Pericardium fibroblast (primary cell): ENCODE results near the gene MTARC1. TPM values are rescaled to one million over a fixed set of nuclear protein-coding genes. Genes with fewer than 3 reads are reported as not detected.

Source experiments
- total RNA-seq: library from RNA; depleted of rRNA; stranded (reverse); fragments of >200 nt; gene quantifications from 2 replicates; pipeline ENCODE4 v1.2.3, GENCODE V29; 2015

Gene MTARC1
- under 0.01 and 0.12 TPM in 2 replicates for total RNA-seq

DNA sequence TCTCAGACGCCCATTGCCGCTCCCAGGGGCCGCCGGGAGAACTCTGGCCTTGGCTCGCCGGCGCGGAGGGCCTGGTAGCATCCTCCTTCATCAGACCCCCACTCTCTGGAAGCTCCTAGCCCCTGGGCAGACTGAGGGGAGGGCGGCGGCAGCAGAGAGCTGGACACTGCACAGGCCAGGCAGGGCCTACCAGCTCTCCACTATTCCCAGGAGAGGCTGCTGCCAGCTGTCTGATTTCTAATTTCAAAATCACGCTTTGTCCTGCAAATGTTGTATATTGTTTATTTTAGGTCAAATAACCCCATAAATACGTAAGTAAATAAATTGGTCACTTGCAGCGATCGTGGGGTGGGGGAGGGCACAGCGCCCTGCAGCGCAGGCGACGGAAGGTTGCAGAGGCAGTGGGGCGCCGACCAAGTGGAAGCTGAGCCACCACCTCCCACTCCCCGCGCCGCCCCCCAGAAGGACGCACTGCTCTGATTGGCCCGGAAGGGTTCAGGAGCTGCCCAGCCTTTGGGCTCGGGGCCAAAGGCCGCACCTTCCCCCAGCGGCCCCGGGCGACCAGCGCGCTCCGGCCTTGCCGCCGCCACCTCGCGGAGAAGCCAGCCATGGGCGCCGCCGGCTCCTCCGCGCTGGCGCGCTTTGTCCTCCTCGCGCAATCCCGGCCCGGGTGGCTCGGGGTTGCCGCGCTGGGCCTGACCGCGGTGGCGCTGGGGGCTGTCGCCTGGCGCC is at the start of gene MTARC1:
MTARC1 (plus strand) TSS at position 577 of the 732 bp plus-strand sequence; CDS start at position 609, 32 bp downstream.

DNA sequence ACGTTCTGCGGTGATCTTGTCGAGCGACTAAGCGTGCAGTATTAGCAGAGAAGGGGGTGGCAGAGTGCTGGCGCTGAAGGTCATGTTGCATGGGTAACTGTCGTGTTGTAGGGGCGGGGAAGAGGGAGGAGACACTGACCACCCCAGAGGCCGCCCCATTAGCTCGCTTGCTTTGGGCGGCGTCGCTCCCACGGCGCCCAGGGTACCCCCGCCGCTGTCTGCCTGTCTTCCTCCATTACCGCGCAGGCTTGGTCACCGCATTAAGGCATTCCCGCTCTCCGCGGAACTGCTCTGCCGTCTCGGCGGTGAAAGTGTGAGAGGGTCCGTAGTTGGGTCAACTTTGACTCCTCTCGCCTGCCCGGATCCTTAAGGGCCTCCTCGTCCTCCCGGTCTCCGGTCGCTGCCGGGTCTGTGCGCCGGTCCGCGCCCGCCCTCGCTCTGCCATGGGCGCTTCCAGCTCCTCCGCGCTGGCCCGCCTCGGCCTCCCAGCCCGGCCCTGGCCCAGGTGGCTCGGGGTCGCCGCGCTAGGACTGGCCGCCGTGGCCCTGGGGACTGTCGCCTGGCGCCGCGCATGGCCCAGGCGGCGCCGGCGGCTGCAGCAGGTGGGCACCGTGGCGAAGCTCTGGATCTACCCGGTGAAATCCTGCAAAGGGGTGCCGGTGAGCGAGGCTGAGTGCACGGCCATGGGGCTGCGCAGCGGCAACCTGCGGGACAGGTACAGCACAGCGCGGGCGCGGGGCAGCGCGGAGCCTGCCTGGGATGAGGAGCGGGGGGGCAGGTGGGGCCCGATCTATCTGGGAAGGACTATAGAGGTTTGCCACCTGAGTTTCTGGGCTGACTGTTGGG is 38.4 kb upstream of the MTARC1 start, which contains the start of gene MTARC2:
MTARC2 (plus strand) TSS at position 234 of the 846 bp plus-strand sequence; CDS start at position 444, 210 bp downstream.

Other genes starting within 250 kb of the MTARC1 start
- 1.8 and 3.6 TPM in 2 replicates for gene C1orf115, start 96.5 kb upstream of the MTARC1 start, total RNA-seq
- 3.2 and 7.6 TPM in 2 replicates for gene MTARC2, start 38.6 kb upstream of the MTARC1 start, total RNA-seq
- 17.4 and 48.0 TPM in 2 replicates for gene HLX, start 92.5 kb downstream of the MTARC1 start, total RNA-seq